Activated T-helper 1 cell treated with anti-CD3 and anti-CD28 coated beads, Interleukin-2, amount 50 U/mL, for 16 hours (primary cell): ENCODE results near the gene CPT1B.
"Not testable (repeated sequence)": the region's sequence is repeated elsewhere in the genome, so short reads cannot be mapped to it uniquely, and the experiment has no call there.

Experiments
- DNase-seq, 2 donors: peaks; one replicate each; pipeline ENCODE4 v3.0.0-alpha.2; 2020; ENCODE audit warnings: low read depth in 1 of 2, low spot score in 1 of 2

Gene CPT1B

DNA sequence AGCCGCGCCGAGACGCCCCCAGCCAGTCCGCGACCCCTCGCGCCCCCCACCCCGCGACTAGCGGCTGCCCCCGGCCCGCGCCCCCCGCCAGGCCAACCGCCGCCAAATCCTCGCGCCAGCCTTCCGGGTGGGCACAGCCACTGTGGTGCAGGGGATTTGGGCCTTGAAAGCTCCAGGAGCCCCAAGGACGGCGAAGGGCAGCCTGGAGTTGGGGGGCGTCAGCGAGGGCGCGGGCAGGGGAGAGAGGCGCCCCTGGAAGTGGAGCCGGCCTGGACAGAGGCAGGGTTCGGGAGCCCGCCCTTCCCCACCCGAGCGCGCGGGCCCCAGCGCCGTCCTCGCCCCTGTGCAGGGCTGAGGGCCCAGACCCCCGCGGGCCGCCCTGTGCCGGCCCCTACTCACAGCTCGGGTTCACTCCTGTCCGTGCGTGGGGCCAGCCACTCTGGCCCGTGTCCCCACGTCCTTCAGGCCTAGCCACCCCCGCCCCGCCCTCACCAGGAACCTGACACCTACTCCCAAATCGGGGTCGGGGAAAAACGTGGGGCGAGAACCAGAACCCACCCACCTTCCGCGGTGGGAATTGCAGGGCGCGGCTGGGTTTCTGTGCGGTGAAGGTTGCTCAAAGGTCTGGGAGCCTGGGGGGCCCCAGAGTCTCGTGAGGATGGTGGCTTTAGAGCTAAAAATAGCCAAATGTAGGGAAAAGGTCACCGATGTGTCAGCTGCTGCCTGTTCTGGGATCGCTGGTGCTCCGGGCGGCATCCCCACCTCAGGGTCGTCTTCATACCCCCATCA, at the start of gene CPT1B:
TSS of gene CPT1B (minus strand) at position 441 of the 789 bp plus-strand sequence. CDS start 512 bp downstream, outside the sequence.
- no peak for DNase-seq

DNA sequence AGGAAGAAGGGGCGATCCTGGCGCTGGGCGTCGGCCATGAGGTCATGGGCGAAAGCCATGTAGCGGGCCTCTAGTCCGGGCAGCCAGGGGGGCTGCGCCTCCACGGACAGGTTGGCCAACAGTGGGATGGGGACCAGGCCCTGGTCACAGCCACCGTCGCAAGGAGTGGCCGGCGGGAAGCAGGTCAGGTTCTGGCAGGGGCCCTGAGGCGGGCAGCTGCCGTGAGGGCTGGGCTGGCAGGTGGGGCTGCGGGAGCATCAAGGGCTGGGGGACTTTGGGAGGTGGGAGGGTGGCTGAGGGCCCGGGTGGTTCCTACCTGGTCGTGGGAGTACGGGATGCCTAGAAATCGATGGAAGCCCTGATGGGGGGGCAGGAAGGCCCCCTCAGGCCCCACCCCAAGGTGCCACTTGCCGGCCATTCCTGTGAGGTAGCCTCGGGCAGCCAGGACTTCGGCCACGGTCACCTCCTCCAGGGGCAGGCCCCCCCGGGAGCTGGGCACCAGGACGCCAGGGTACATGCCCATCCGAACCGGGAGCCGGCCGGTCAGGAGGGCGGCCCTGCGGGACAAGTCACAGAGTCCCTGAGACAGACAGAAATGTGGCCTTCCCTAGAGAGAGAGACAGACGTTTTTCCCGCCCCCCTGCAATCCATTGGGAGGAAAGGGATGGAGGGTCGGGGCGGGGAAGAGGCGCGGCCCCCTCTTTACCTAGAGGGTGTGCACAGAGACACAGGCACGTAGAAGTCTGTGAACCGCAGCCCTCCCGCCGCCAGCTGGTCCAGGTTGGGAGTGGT, 48.8 kb upstream of the CPT1B start:
- no peak for DNase-seq

GRCh38 chr22:50626314-50626849, 48.2 kb upstream of the CPT1B start:
- DNase-seq, result no peak

- no peak for DNase-seq
Observed at GRCh38 chr22:50625568-50626313, 47.5 kb upstream of the CPT1B start.

DNA sequence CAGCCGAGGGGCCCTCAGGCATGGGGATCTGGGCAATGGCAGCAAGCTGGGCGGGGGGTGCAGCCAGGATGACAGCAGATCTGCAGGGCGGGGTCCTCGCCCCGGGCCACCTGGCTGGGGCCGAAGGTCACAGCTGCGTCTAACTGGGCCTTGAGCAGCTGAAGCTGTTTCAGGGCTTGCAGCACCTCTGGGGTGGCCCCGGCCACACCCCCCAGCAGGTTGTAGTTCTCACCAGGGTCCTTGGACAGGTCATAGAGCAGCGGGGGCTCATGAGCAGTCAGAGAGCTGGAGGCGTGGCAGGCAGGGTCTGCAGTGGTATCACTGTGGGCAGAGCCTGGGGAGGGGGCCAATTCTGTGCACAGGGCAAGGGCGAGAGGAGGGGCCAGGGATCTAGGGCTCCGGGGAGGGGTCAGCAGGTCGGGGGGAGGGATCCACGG, 46.9 kb upstream of the CPT1B start:
- no peak for DNase-seq

GRCh38 chr22:50624347-50625130, 46.3 kb upstream of the CPT1B start:
- no peak for DNase-seq

DNA sequence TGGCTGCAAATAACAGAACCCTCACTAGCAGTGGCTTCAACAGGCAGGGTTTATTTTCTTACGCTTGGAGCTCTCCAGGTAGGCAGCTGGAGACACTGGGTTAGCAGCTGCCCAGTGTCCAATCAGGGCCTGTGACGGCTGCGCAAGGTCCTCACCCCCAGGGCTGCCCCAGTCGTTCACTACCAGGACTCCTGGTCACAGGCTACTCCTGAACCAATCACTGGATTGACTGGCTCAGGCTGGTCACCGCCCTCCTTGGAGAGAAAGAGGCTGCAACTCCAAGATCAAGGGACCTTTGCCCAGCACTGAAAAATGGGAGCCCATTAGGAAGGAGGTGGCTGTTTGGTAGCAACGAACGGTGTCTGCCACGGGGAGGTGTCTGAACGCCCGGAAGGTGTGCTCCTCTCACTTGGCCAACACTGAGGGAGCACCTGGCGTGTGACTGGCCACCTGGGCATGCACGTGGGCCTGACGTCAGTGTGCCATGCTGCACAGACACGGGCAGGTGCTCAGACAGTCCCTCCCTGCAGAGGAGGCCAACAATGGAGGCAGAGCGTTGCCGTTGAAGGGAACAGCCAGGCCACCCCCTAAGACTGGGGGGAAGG, 44.6 kb upstream of the CPT1B start:
- no peak for DNase-seq

DNA sequence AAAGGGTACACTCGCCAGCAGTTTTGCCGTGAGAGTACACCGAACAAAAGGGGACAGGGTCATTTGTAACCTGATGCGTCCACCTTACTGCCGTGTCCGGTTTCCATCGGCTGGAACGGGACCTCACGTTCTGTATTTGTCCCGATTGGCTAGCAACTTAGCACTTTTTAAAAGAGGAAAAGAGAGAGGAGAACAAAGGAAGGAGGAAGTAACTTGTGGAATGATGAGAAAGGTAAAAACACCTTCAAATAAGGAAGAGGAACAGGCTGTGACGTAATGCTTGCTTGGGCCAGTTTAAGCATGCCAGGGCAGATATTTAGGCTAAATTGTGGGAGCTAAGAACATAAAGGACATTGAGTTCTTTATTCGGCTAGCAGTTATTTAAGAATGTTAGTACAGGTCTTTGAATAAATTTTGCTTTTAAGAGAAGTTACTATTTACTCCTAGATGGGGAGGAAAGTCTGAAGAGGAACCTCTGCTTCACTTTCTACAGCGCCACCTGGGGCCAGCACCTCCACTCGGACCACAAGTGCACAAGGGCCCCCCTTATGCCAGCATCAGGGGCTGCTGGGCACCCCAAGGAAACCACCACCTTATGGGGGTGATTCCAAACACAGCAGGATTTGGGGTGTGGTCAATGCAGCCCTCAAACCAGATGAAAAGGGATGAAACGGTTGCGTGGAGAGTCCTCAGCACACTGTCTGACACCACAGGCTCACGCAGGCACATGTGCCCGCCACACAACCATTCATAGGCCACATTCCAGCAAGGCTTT, 43.9 kb upstream of the CPT1B start:
- no peak for DNase-seq

- DNase-seq, result no peak
Observed at GRCh38 chr22:50621356-50621880, 43.2 kb upstream of the CPT1B start.

DNA sequence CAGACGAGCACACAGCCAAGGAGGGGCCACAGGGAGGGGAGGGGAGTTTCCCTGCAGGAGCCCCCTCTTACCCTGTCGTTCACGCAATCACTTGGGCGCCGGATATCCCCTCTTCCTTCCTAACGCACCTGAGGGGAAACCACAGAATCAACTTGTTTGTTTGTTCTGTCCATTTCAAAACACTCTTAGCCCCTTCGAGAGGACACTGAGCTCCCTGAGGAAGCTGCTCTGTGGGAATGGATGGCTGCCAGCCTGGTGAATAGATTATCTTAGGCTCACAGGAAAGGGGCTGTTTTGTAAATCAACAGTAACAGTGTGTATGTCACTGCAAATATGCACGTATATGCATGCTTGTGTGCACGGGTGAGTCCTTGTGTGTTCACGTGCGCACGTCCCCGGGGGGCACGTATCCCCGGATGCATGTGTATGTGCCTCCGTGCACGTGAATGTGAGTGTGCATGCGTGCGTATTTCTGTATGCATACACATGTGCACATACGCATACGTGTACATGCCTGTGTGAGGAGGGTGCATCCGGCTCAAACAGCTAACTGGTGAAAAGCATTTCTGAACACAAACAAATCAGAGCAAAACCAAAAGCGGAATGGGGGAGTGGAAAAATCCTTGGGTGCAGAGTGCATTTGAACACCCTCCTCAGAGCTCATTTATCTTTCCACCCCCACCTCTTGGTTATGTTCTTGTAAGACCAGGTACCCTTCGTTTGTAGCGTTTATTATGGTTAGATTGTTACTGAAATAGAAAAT, 42.5 kb upstream of the CPT1B start:
- peak in 1 of 2 donors; percentile 75 for DNase-seq

- not testable (repeated sequence) for DNase-seq
Observed at GRCh38 chr22:50614296-50614695, 36.1 kb upstream of the CPT1B start.

GRCh38 chr22:50613291-50613981, 35.2 kb upstream of the CPT1B start:
- DNase-seq, result no peak

- no peak for DNase-seq
Observed at GRCh38 chr22:50612528-50613221, 34.4 kb upstream of the CPT1B start.

DNA sequence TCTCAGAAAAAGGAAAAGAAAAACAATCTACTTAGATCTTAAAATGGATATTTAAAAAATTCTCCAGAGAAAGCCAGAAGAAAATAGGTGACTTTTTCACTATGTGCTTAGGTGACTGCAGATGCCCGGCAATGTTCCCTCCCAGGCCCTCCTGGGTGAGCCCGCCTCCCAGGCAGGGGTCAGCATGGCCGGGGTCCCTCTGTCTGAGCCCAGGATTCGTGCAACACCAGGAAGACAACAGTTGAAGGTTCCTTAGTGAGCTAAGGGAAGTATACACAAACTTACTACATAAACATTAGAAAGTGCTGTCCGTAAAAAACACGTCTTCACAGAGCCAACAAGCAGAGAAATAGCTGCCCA, 33.9 kb upstream of the CPT1B start:
- DNase-seq, result no peak

DNA sequence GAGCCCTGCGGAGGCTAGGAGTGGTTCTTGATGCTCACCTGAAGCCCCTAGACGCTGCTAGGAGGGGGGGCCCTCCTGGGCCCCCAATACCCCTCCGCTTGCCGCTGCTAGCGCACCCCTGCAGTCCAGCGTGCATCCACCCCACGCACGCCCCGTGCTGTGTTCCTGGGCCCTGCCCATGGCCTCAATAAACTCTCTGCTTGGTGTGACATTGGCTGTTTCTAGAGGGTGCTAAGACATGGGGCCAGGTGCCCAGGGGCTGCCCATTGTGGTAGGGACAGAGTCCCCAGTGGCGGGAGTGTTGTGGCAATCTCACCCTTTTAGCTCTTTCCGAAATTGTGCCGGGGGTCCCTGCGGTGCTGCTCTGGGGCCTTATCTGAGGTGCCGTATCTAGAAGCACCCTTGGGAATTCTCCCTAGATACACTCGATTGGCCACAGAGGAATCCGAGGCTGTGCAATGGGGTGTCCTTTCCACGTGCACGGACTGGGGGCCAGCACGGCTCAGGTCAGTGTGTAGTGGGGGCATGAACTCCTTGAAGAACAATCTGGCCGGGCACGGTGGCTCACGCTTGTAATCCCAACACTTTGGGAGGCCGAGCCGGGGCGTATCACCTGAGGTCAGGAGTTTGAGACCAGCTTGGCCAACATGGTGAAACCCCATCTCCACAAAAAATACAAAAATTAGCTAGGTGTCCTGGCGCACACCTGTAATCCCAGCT, 33.3 kb upstream of the CPT1B start:
- no peak for DNase-seq

GRCh38 chr22:50610581-50610980, 32.4 kb upstream of the CPT1B start:
- no peak for DNase-seq

DNA sequence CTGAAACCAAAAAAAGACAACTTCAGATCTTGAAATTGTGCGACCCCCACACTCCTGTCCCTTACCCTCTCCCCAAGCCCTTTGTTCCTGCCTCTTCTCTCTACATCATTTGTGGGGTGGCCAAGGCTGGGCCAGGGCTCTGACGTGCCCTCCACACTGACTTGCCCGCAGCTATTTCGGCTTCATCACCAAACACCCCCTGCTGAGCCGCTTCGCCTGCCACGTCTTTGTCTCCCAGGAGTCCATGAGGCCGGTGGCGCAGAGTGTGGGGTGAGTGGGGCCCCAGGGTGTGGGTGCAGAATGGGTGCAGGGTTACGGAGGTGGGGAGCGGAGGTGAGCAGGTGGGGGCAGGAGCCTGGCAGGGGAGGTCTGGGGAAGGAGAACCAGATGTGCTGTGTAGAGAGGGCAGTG, 31.8 kb upstream of the CPT1B start:
- DNase-seq, result no peak
